ENCODE measurements around the gene PTPRD.

PTPRD gene

GRCh38 chr9:8874482-8874881, 1738.3 kb downstream of the PTPRD start:
- no peaks in the 10 kb centered on the region for H3K27me3 ChIP-seq (ENCODE audit: low read length)
- TF ChIP-seq CTCF (IDR thresholded peaks at IDR 0.05; ENCODE audit: insufficient read depth, low read length, poor library complexity, severe bottlenecking) (no peak), EZH2phosphoT487 (conservative IDR thresholded peaks at IDR 0.05; ENCODE audit: low read length) (no peak)
- no peaks in the 10 kb centered on the region for H3K9me3 ChIP-seq (ENCODE audit: insufficient read depth, low read length)
- no peak overlapping the region for H2AFZ ChIP-seq (ENCODE audit: low read depth, low read length, severe bottlenecking)
- no peaks in the 10 kb centered on the region for H3K36me3 ChIP-seq (ENCODE audit: low read length)
- H3K79me2 ChIP-seq (ENCODE audit: insufficient read depth, low read length) = no peaks in the 10 kb centered on the region
- no peak overlapping the region for H3K4me3 ChIP-seq (ENCODE audit: insufficient read depth, low read length, poor library complexity, severe bottlenecking)
- H3F3A ChIP-seq (ENCODE audit: insufficient read depth) = no peaks in the 10 kb centered on the region
- H4K20me1 ChIP-seq (ENCODE audit: low read depth, low read length) = no peaks in the 10 kb centered on the region
- no peak overlapping the region for H3K4me2 ChIP-seq (ENCODE audit: low read depth, low read length, poor library complexity, severe bottlenecking)
- H3K9ac ChIP-seq (ENCODE audit: low read length) = no peak overlapping the region
- H3K9me2 ChIP-seq (replicated peaks; ENCODE audit: insufficient read depth, low read length) = no peaks in the 10 kb centered on the region
- H3K27ac ChIP-seq (ENCODE audit: low read depth, low read length) = no peak overlapping the region

GRCh38 chr9:8872802-8873201, 1740.0 kb downstream of the PTPRD start:
- Histone ChIP-seq H3K79me2 (ENCODE audit: insufficient read depth, low read length) (no peaks in the 10 kb centered on the region), H4K20me1 (ENCODE audit: low read depth, low read length) (no peaks in the 10 kb centered on the region), H3K36me3 (ENCODE audit: low read length) (no peaks in the 10 kb centered on the region), H3K9ac (ENCODE audit: low read length) (no peak overlapping the region), H3K27ac (ENCODE audit: low read depth, low read length) (no peak overlapping the region), H3K4me3 (ENCODE audit: insufficient read depth, low read length, poor library complexity, severe bottlenecking) (no peak overlapping the region), H3F3A (ENCODE audit: insufficient read depth) (no peaks in the 10 kb centered on the region), H3K27me3 (ENCODE audit: low read length) (no peaks in the 10 kb centered on the region), H3K9me3 (ENCODE audit: insufficient read depth, low read length) (no peaks in the 10 kb centered on the region), H2AFZ (ENCODE audit: low read depth, low read length, severe bottlenecking) (no peak overlapping the region), H3K9me2 (replicated peaks; ENCODE audit: insufficient read depth, low read length) (no peaks in the 10 kb centered on the region), H3K4me2 (ENCODE audit: low read depth, low read length, poor library complexity, severe bottlenecking) (no peak overlapping the region)
- TF ChIP-seq CTCF (IDR thresholded peaks at IDR 0.05; ENCODE audit: insufficient read depth, low read length, poor library complexity, severe bottlenecking) (no peak), EZH2phosphoT487 (conservative IDR thresholded peaks at IDR 0.05; ENCODE audit: low read length) (no peak)

- Histone ChIP-seq H3K27ac (ENCODE audit: low read depth, low read length) (no peak overlapping the region), H2AFZ (ENCODE audit: low read depth, low read length, severe bottlenecking) (no peak overlapping the region), H3K79me2 (ENCODE audit: insufficient read depth, low read length) (no peaks in the 10 kb centered on the region), H3K9me2 (replicated peaks; ENCODE audit: insufficient read depth, low read length) (0 out of 2 replicates have a peak, but pooled peaks cover 3% of the 10 kb centered on the region), H3F3A (ENCODE audit: insufficient read depth) (no peaks in the 10 kb centered on the region), H3K4me2 (ENCODE audit: low read depth, low read length, poor library complexity, severe bottlenecking) (no peak overlapping the region), H3K27me3 (ENCODE audit: low read length) (no peaks in the 10 kb centered on the region), H3K9ac (ENCODE audit: low read length) (no peak overlapping the region), H3K36me3 (ENCODE audit: low read length) (no peaks in the 10 kb centered on the region), H4K20me1 (ENCODE audit: low read depth, low read length) (no peaks in the 10 kb centered on the region), H3K4me3 (ENCODE audit: insufficient read depth, low read length, poor library complexity, severe bottlenecking) (no peak overlapping the region), H3K9me3 (ENCODE audit: insufficient read depth, low read length) (no peaks in the 10 kb centered on the region)
- TF ChIP-seq CTCF (IDR thresholded peaks at IDR 0.05; ENCODE audit: insufficient read depth, low read length, poor library complexity, severe bottlenecking) (no peak), EZH2phosphoT487 (conservative IDR thresholded peaks at IDR 0.05; ENCODE audit: low read length) (no peak)
These were observed 1740.9 kb downstream of the PTPRD start for GRCh38 chr9:8871796-8872445.
